GM12865 (cell line): ENCODE data around the gene ZNF143.
"Not testable (repeated sequence)": the region's sequence is repeated elsewhere in the genome, so short reads cannot be mapped to it uniquely, and the experiment has no call there.

Source experiments
- DNase-seq: peaks from one replicate; pipeline ENCODE4 v3.0.0; 2010; ENCODE audit warnings: low read depth
- H3K4me3 ChIP-seq: 2 replicates; pipeline ENCODE4 v1.5.1; 2011; ENCODE audit warnings: mild to moderate bottlenecking, low read depth, low read length, control low read depth
- TF ChIP-seq, protein P1 (sequence below): IDR thresholded peaks from 2 replicates; pipeline ENCODE4 v1.5.1; 2011; ENCODE audit warnings: low read length, control low read depth, low read depth, inconsistent platforms; ENCODE audit not compliant: insufficient read depth; ENCODE audit errors: missing control alignments

ZNF143 gene

DNA sequence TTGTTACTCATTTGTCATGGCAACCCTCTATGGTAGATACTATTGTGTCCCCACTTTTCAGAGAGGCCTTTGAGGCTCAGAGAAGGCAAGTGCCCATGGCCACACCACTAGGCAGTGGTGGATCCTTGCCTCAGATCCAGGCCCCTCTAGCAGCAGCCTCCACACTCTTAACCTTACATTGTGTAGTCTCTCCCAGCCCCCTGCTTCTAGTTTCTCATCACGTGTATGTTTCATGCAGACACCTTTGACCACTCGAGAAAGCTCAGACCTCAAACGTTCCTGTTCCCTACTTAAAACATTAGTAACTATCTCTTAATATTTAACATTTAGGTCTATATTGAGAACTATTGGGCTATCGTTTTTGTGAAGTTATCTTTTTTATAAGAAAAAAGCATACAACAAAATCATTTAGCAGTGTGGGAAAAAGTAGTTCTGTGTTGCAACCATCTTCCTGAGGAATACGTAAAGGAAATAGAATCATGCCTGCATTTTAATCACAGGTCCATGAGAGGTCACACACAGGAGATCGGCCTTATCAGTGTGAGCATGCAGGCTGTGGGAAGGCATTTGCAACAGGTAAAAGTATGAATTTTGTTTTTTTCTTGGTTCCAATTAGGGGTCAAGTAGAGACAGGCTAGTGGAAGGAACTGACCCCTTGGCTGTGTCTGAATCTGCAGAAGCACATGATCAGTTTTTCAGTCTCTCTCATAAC lies 35.1 kb downstream of the ZNF143 start:
- TF ChIP-seq, protein P1, sequence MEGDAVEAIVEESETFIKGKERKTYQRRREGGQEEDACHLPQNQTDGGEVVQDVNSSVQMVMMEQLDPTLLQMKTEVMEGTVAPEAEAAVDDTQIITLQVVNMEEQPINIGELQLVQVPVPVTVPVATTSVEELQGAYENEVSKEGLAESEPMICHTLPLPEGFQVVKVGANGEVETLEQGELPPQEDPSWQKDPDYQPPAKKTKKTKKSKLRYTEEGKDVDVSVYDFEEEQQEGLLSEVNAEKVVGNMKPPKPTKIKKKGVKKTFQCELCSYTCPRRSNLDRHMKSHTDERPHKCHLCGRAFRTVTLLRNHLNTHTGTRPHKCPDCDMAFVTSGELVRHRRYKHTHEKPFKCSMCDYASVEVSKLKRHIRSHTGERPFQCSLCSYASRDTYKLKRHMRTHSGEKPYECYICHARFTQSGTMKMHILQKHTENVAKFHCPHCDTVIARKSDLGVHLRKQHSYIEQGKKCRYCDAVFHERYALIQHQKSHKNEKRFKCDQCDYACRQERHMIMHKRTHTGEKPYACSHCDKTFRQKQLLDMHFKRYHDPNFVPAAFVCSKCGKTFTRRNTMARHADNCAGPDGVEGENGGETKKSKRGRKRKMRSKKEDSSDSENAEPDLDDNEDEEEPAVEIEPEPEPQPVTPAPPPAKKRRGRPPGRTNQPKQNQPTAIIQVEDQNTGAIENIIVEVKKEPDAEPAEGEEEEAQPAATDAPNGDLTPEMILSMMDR = no peak
- no peak overlapping the region for H3K4me3 ChIP-seq
- DNase-seq = no peak

DNA sequence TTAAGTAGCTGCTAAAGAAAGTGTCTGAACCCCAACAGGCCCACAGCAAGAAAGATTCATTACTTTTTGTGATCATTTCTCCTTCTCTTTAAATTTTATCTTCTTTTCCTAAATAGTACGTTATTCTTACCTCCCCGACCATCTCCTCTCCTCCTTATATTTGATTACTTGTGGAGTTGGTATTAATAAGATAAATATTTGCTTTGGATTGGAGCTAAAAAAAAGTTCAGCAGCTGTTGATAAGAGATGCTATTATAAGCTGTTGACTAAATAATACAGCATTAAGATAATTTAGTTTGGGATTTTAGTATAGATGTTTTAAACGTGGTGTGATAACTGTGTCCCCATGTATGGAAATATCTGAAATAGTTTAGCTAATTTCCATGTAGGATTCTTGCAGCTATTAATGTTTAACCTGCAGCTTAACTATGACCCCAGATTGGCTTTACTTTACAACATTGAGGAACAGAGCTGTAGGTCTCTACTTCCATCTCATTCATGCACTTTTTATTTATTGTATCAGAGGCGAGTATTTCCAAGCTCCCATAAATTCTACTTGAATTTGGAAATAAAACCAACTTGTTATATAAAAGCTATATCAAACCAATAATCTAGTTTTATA lies 37.8 kb downstream of the ZNF143 start:
- no peak overlapping the region for H3K4me3 ChIP-seq
- TF ChIP-seq, protein P1 = no peak
- no peak for DNase-seq

DNA sequence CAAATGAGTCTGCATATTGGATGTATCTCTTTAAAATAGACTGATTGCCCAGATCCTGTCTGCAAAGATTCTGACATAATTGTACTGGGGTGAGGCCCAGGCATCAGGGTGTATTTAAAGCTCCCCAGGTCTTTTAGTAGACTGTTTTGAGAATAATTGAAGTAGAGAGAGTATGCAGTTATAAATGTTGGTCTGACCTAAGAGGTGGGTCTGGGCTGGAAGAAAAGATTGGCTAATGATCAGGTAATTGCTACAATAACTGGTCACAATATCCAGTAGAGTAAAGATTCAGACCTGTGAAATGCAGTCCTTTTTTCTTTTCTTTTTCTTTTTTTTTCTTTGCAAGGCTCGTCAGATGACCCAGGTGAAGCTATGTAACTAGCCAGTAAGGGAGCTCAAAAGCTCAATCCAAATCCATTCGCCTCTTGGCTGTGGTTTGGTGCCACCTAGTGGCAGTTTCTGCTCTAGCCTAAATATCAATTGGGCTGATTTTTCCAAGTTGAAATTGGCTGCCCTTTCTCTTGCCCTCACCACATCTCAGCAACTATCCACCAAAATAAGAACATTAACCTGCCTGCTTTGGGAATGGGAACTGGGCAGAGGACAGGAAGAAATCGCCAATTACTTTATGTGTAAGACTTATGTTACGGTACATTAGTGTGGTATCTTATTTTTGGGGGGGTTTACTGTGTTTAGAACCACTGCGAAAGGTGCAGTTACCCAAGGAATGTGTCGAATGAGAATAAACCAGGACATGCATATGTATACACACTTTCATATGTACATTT lies 45.9 kb downstream of the ZNF143 start:
- DNase-seq = peak; percentile 87
- H3K4me3 ChIP-seq = no peak overlapping the region
- TF ChIP-seq, protein P1 = peak; percentile 82

DNA sequence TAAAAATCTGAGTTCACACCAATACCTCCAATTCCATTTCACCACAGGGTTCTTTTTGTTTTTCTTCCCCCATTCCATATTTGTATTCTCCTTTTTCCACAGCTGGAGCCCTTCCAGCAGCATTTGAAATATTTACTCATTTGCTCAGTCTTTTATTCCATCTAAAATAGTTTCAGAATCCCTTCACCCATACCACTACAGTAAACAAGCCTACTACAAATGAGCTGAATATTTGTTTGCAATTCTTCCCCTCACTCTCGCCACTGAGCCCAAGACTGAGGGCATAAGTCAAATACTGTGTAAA lies 46.4 kb downstream of the ZNF143 start:
- TF ChIP-seq, protein P1 = no peak
- no peak overlapping the region for H3K4me3 ChIP-seq
- DNase-seq = no peak

DNA sequence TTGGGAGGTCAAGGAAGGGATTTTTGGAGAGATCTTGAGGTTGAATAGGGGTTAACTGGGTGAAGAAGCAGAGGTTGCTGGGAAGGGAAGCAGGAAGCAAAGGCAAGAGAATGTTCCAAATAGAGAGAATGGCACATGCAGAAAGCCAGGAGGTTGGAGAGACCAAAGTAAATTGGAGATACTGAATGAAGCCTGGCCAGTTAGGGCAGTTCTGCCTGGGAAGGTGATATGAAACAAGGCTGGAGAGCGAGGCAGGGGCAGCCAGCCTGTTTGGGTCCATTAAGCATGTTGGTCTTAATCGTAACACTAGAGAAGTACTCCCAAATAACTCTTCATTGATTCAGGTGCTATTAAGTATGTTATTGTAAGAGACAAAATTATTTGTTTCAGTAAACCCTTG lies 48.2 kb downstream of the ZNF143 start:
- DNase-seq = no peak
- no peak overlapping the region for H3K4me3 ChIP-seq
- TF ChIP-seq, protein P1 = no peak

DNA sequence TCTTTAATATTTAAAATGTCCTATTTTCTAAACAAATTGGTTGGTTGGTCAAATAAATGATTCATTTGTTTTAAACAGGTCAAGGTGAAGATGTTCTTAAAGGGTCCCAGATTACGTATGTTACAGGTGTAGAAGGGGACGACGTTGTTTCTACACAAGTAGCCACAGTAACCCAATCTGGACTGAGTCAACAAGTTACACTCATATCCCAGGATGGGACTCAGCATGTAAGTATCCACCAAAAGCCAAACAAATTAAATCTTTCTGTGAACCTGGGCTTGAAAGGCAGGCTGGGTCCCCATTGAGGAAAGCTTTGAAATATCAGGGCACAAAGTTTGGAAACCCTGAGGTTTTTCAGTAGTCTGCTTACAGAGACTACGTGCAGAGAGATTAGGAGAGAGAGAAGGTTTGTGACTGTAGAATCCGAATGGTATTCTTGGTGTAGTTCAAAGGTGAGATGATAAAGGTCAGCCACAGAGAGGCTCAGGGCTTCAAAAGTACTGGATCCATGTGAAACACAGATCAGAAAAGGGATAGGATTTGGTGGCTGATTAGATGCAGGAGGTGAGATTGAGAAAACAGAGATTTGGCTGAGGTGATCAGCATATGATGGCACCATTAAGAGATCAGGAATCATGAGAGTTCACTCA lies 51.7 kb downstream of the ZNF143 start:
- TF ChIP-seq, protein P1 = no peak
- no peak for DNase-seq
- H3K4me3 ChIP-seq = no peak overlapping the region

DNA sequence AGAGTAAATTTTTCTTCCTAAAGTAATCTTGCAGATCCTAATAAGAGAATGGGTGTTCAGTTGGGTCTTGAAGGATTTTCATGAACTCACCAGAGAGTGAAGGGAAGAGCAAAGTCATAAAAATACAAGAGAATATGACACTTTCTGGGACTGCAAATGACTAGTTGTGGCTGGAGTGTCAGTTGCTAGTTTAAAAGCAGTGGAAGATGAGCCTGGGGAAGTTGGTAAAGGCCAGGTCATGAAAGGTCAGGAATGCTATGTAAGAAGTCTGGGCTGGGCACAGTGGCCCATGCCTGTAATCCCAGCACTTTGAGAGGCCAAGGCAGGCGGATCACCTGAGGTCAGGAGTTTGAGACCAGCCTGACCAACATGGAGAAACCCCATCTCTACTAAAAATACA lies 53.8 kb downstream of the ZNF143 start:
- not testable (repeated sequence) for DNase-seq

More for the DNA sequence above, 53.8 kb downstream of the ZNF143 start:
- H3K4me3 ChIP-seq = not testable (repeated sequence)
